Measurements from ENCODE around the gene MYO9A.
A peak's percentile ranks its signal among the peaks of the same experiment; 100 is the strongest.

MYO9A gene

DNA sequence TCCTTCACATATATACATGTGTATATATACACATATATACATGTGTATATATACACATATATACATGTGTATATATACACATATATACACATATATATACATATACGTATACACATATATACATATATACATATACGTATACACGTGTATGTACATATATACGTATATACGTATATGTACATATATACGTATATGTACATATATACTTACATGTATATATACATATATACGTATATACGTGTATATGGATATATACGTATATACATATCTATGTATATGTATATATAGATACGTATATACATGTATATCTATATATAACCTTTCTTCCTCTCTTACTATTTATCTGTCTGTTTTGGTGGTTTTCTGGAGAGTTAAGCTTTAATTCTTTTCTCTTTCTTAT lies 192.8 kb downstream of the MYO9A start:
- in situ Hi-C loops (cut with MboI; ENCODE audit: low sequenced_read_pairs) = no loop called here
- Histone ChIP-seq H3K36me3 (replicated peaks) (no peaks in the 10 kb centered on the region), H3K27me3 (ENCODE audit: low read depth) (no peaks in the 10 kb centered on the region), H3K4me3 (no peak overlapping the region), H3K9me3 (no peaks in the 10 kb centered on the region), H3K4me1 (no peaks in the 10 kb centered on the region)
- DNase-seq (ENCODE audit: low spot score in 2 of 2) = no peak

DNA sequence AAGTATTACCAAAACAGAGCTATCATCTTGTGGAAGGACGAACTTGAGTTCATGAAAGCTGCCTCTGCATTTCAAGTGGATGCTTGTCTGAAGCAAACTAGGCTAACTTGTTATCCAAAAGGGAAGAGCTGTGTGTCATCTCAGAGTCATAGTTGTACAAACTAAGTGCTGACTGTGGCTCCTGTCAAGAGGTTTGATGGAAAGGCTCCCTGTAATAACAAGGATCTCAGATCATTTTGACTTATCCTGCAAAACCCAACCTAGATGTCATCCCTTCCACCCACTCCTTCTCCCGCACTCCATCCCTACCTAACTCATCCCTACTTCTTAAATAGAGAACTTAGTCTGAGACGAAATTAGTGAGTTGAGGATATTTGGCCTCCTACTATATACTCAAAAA lies 196.8 kb downstream of the MYO9A start:
- Histone ChIP-seq H3K36me3 (replicated peaks) (no peaks in the 10 kb centered on the region), H3K27me3 (ENCODE audit: low read depth) (no peaks in the 10 kb centered on the region), H3K4me1 (no peaks in the 10 kb centered on the region), H3K4me3 (no peak overlapping the region), H3K9me3 (no peaks in the 10 kb centered on the region)
- in situ Hi-C loops (cut with MboI; ENCODE audit: low sequenced_read_pairs) = no loop called here
- no peak for DNase-seq (ENCODE audit: low spot score in 2 of 2)

GRCh38 chr15:71920573-71920972 lies 197.4 kb downstream of the MYO9A start:
- no peak for DNase-seq (ENCODE audit: low spot score in 2 of 2)
- in situ Hi-C loops (cut with MboI; ENCODE audit: low sequenced_read_pairs) = no loop called here
- H3K4me1 ChIP-seq = no peaks in the 10 kb centered on the region
- H3K9me3 ChIP-seq = no peaks in the 10 kb centered on the region
- H3K36me3 ChIP-seq (replicated peaks) = no peaks in the 10 kb centered on the region
- no peak overlapping the region for H3K4me3 ChIP-seq
- no peaks in the 10 kb centered on the region for H3K27me3 ChIP-seq (ENCODE audit: low read depth)

- in situ Hi-C loops (cut with MboI; ENCODE audit: low sequenced_read_pairs) = no loop called here
- H3K4me3 ChIP-seq = no peak overlapping the region
- no peaks in the 10 kb centered on the region for H3K27me3 ChIP-seq (ENCODE audit: low read depth)
- H3K4me1 ChIP-seq = no peaks in the 10 kb centered on the region
- DNase-seq (ENCODE audit: low spot score in 2 of 2) = no peak
- no peaks in the 10 kb centered on the region for H3K9me3 ChIP-seq
- H3K36me3 ChIP-seq (replicated peaks) = no peaks in the 10 kb centered on the region
These were observed 201.1 kb downstream of the MYO9A start for GRCh38 chr15:71916834-71917233.

DNA sequence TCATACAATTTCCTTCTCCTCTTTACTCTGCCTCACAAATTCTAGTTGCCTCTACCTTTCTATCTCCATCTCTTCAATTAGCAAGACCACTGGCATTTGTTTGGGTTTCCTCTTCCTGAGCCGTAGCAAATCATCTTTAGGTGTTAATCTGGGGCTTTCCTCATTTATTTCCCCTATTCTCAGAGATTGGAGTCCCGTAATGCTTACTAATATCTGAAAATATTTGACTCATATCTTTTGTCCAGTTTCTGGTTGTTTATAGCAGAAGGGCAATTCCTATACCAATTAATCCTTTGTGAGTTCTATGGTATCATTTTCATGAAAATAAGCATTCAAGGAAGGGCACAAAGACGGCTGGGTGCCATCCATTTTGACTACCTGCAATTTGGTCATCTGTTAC lies 203.9 kb downstream of the MYO9A start:
- Histone ChIP-seq H3K9me3 (no peaks in the 10 kb centered on the region), H3K27me3 (ENCODE audit: low read depth) (no peaks in the 10 kb centered on the region), H3K4me3 (no peak overlapping the region), H3K4me1 (no peaks in the 10 kb centered on the region), H3K36me3 (replicated peaks) (no peaks in the 10 kb centered on the region)
- in situ Hi-C loops (cut with MboI; ENCODE audit: low sequenced_read_pairs) = no loop called here
- no peak for DNase-seq (ENCODE audit: low spot score in 2 of 2)

GRCh38 chr15:71899674-71900073 lies 218.3 kb downstream of the MYO9A start:
- in situ Hi-C loops (cut with MboI; ENCODE audit: low sequenced_read_pairs) = no loop called here
- Histone ChIP-seq H3K4me1 (no peaks in the 10 kb centered on the region), H3K27me3 (ENCODE audit: low read depth) (no peaks in the 10 kb centered on the region), H3K36me3 (replicated peaks) (peaks cover 7% of the 10 kb centered on the region; the same call in 1 of the 2 replicates), H3K9me3 (no peaks in the 10 kb centered on the region), H3K4me3 (no peak overlapping the region)
- DNase-seq (ENCODE audit: low spot score in 2 of 2) = peak in 1 of 2 experiments; percentile 24

DNA sequence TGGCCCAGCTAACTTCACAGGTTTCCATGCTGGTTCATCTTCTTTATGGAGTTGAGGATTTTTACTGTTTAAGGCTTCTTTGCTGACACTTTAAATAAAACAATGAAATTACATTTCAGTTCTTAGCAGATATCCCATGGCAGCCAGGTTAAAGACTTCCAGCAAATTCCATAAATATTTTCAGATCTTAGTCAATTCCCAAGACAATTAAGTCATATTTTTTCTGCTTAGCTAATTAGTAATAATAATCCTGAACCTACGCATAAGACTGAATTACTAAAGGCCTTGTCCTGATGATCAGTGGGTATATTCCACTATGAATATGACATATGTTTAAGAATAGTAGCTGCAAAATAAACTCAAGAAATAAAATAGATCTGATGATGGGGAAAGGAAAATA lies 224.3 kb downstream of the MYO9A start:
- in situ Hi-C loops (cut with MboI; ENCODE audit: low sequenced_read_pairs) = no loop called here
- H3K36me3 ChIP-seq (replicated peaks) = peaks cover 7% of the 10 kb centered on the region; the same call in 1 of the 2 replicates
- no peaks in the 10 kb centered on the region for H3K27me3 ChIP-seq (ENCODE audit: low read depth)
- DNase-seq (ENCODE audit: low spot score in 2 of 2) = no peak
- H3K4me3 ChIP-seq = no peak overlapping the region
- H3K9me3 ChIP-seq = no peaks in the 10 kb centered on the region
- H3K4me1 ChIP-seq = no peaks in the 10 kb centered on the region

DNA sequence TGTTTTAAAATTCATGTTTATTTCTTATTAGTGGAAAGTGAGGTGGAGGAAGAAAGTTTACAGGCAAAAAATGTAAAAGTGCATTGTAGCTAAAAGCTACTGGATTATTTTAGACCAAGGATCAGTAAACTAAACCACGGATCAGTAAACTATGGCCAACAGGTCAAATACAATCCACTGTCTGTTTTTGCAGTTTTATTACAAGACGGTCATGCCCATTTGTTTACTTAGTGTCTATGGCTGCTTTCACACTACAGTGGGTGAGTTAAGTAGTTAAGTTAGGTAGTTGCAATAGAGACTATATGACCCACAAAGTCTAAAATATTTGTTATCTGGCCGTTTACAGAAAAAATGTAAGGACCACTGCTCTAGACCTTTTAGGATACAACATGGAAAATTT lies 225.6 kb downstream of the MYO9A start:
- no peak overlapping the region for H3K4me3 ChIP-seq
- DNase-seq (ENCODE audit: low spot score in 2 of 2) = no peak
- in situ Hi-C loops (cut with MboI; ENCODE audit: low sequenced_read_pairs) = no loop called here
- H3K9me3 ChIP-seq = no peaks in the 10 kb centered on the region
- no peaks in the 10 kb centered on the region for H3K27me3 ChIP-seq (ENCODE audit: low read depth)
- no peaks in the 10 kb centered on the region for H3K4me1 ChIP-seq
- peaks cover 6% of the 10 kb centered on the region for H3K36me3 ChIP-seq (replicated peaks)

DNA sequence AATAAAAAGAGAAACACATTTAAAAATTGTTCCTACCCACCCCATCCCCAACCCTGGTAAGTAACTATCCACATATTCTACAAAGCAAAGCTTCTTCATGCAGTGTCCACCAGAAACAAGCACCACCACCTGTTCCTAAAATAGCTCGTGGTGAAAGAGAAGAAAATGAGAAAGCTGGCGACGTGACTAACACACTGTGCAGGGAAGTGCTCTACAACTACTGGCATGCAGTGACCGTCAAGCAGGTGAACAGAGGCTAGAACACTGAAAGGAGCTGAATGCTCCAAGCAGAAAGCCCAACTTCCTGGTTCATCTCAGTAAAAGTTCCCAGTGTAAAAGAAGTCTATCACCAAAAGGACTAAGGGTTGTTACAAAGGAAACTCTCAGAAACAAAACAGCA lies 226.9 kb downstream of the MYO9A start:
- Histone ChIP-seq H3K27me3 (ENCODE audit: low read depth) (no peaks in the 10 kb centered on the region), H3K4me3 (no peak overlapping the region), H3K4me1 (no peaks in the 10 kb centered on the region), H3K36me3 (replicated peaks) (peaks cover 3% of the 10 kb centered on the region; the same call in 1 of the 2 replicates), H3K9me3 (no peaks in the 10 kb centered on the region)
- DNase-seq (ENCODE audit: low spot score in 2 of 2) = no peak
- in situ Hi-C loops (cut with MboI; ENCODE audit: low sequenced_read_pairs) = no loop called here

DNA sequence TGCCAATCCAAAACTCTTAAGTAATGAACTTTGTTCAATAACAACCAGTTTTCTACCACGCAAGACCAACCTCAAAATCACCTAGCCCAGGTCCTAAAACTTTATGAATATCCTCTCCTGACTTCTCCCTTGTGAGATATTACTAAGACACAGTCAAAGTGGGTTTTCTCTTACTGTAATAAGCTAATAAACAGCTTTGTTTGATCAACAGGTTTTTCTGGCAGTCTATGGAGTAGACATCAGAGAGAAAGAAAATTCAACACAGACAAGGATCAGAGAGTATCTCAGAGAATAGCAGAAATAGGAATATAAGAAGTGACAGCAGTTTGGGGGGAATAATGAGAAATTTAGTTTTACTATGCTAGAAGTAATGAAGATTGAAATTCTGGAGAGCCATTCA lies 228.0 kb downstream of the MYO9A start:
- DNase-seq (ENCODE audit: low spot score in 2 of 2) = no peak
- H3K4me1 ChIP-seq = peaks cover 10% of the 10 kb centered on the region
- H3K9me3 ChIP-seq = no peaks in the 10 kb centered on the region
- in situ Hi-C loops (cut with MboI; ENCODE audit: low sequenced_read_pairs) = no loop called here
- peaks cover 3% of the 10 kb centered on the region; the same call in 1 of the 2 replicates for H3K36me3 ChIP-seq (replicated peaks)
- H3K27me3 ChIP-seq (ENCODE audit: low read depth) = no peaks in the 10 kb centered on the region
- no peak overlapping the region for H3K4me3 ChIP-seq

DNA sequence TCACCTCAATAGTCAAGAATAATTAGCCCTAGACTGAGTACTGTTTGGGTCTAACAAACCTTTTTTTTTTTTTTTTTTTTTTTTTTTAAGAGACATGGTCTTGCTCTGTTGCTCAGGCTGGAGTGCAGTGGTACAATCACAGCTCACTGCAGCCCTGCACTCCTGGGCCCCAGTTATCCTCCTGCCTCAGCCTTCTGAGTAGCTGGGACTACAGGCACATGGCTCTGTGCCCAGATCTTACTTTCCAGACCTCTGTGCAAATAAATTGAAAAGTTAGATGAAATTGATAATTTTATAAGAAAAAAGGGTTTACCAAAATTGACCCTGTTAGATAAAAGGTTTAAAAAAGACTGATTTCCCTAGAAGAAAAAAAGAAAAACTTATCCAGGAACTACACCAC lies 228.6 kb downstream of the MYO9A start:
- Histone ChIP-seq H3K4me1 (peaks cover 10% of the 10 kb centered on the region), H3K27me3 (ENCODE audit: low read depth) (no peaks in the 10 kb centered on the region), H3K36me3 (replicated peaks) (peaks cover 3% of the 10 kb centered on the region; the same call in 1 of the 2 replicates), H3K9me3 (no peaks in the 10 kb centered on the region), H3K4me3 (no peak overlapping the region)
- in situ Hi-C loops (cut with MboI; ENCODE audit: low sequenced_read_pairs) = no loop called here
- DNase-seq (ENCODE audit: low spot score in 2 of 2) = no peak

GRCh38 chr15:71888797-71889196 lies 229.2 kb downstream of the MYO9A start:
- Histone ChIP-seq H3K9me3 (no peaks in the 10 kb centered on the region), H3K27me3 (ENCODE audit: low read depth) (no peaks in the 10 kb centered on the region), H3K4me1 (peaks cover 10% of the 10 kb centered on the region), H3K36me3 (replicated peaks) (peaks cover 3% of the 10 kb centered on the region; the same call in 1 of the 2 replicates), H3K4me3 (no peak overlapping the region)
- in situ Hi-C loops (cut with MboI; ENCODE audit: low sequenced_read_pairs) = no loop called here
- no peak for DNase-seq (ENCODE audit: low spot score in 2 of 2)

DNA sequence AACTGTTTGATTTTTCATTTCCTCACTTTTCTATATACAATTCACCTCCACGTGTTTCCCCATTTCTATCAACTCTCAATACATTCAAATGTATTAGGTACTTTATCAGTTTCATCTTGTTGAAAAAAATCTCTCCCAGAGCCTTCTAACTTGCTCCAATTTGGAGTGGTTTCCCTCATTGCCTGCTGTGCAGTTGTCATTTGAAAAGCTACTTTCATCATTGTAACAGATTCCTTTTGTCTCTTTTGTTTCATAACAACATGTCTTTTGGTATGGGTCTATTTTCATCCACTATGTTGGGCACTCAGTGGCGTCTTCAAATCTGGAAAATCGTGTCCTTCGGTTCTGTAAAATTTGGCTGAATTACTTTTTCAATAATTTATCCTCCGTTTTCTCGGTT lies 232.6 kb downstream of the MYO9A start:
- H3K27me3 ChIP-seq (ENCODE audit: low read depth) = no peaks in the 10 kb centered on the region
- peaks cover 12% of the 10 kb centered on the region for H3K4me1 ChIP-seq
- H3K9me3 ChIP-seq = no peaks in the 10 kb centered on the region
- peak in 1 of 2 experiments; percentile 59 for DNase-seq (ENCODE audit: low spot score in 2 of 2)
- no peak overlapping the region for H3K4me3 ChIP-seq
- in situ Hi-C loops (cut with MboI; ENCODE audit: low sequenced_read_pairs) = no loop called here
- H3K36me3 ChIP-seq (replicated peaks) = peaks cover 3% of the 10 kb centered on the region; the same call in 1 of the 2 replicates

GRCh38 chr15:71883447-71883846 lies 234.5 kb downstream of the MYO9A start:
- Histone ChIP-seq H3K4me1 (peaks cover 17% of the 10 kb centered on the region), H3K27me3 (ENCODE audit: low read depth) (no peaks in the 10 kb centered on the region), H3K9me3 (no peaks in the 10 kb centered on the region), H3K36me3 (replicated peaks) (peaks cover 6% of the 10 kb centered on the region; the same call in 1 of the 2 replicates), H3K4me3 (no peak overlapping the region)
- no peak for DNase-seq (ENCODE audit: low spot score in 2 of 2)
- in situ Hi-C loops (cut with MboI; ENCODE audit: low sequenced_read_pairs) = no loop called here

- Histone ChIP-seq H3K36me3 (replicated peaks) (0 out of 2 replicates have a peak, but pooled peaks cover 3% of the 10 kb centered on the region), H3K4me3 (no peak overlapping the region), H3K27me3 (ENCODE audit: low read depth) (no peaks in the 10 kb centered on the region), H3K4me1 (peaks cover 11% of the 10 kb centered on the region), H3K9me3 (no peaks in the 10 kb centered on the region)
- peak; percentile 60 to 84 for DNase-seq (ENCODE audit: low spot score in 2 of 2)
- in situ Hi-C loops (cut with MboI; ENCODE audit: low sequenced_read_pairs) = no loop called here
These were observed 237.7 kb downstream of the MYO9A start for GRCh38 chr15:71880276-71880675.

Measured in HAP-1 (cell line).